PC-3 (cell line): Measurements from ENCODE around the gene CHAC1. TPM values are rescaled to one million over a fixed set of nuclear protein-coding genes. Genes with fewer than 3 reads are reported as not detected.
A peak's percentile ranks its signal among the peaks of the same experiment; 100 is the strongest.
"Not testable (repeated sequence)": the region's sequence is repeated elsewhere in the genome, so short reads cannot be mapped to it uniquely, and the experiment has no call there.

Experiments used
- ATAC-seq: fragments of 200-7000 bp; cut with Tn5 transposase; 2 replicates; pipeline ENCODE4 v1.9.1; 2020; ENCODE audit warnings: mild to moderate bottlenecking, moderate library complexity
- BruUV-seq: library from RNA; stranded (reverse); fragments of 400-500 nt; replicated peaks from 2 replicates; lab custom pipeline; 2021; lab: Mats Ljungman, UMichigan
- CTCF ChIA-PET: fragments of 300-600 bp; sonication (Branson Sonifier 250); formaldehyde crosslinking; loops from one replicate; lab custom pipeline; 2022; ENCODE audit warnings: antibody characterized with exemption; lab: Charles Lee
- POLR2A ChIA-PET: fragments of 300-600 bp; sonication (Branson Sonifier 250); formaldehyde crosslinking; loops from one replicate; lab custom pipeline; 2022; ENCODE audit warnings: antibody characterized with exemption; ENCODE audit not compliant: unreplicated experiment; lab: Charles Lee
- DNase-seq: peaks from one replicate; pipeline ENCODE4 v3.0.0-alpha.2; 2015
- H2AFZ ChIP-seq: fragments of 300-600 bp; sonication (generic); 2 replicates; pipeline ENCODE4 v1.6.0; 2016; ENCODE audit warnings: antibody characterized with exemption, low read length
- H3F3A ChIP-seq: fragments of 300-600 bp; sonication (generic); one replicate; pipeline ENCODE4 v1.6.0; 2017; ENCODE audit warnings: antibody characterized with exemption, low read length, control low read depth, mild to moderate bottlenecking; ENCODE audit not compliant: unreplicated experiment
- H3K27ac ChIP-seq: fragments of 300-600 bp; sonication (generic); 2 replicates; pipeline ENCODE4 v1.5.1; 2016; ENCODE audit warnings: mild to moderate bottlenecking, low read length
- H3K27me3 ChIP-seq: fragments of 300-600 bp; sonication (generic); 2 replicates; pipeline ENCODE4 v1.6.1; 2016; ENCODE audit warnings: low read length, mixed read lengths
- H3K36me3 ChIP-seq: fragments of 300-600 bp; sonication (generic); 2 replicates; pipeline ENCODE4 v1.6.1; 2016; ENCODE audit warnings: low read depth, mixed run types, low read length, mixed read lengths
- H3K4me1 ChIP-seq: fragments of 300-600 bp; sonication (generic); 2 replicates; pipeline ENCODE4 v1.5.1; 2016; ENCODE audit warnings: low read length; ENCODE audit not compliant: insufficient read depth
- H3K4me2 ChIP-seq: fragments of 300-600 bp; sonication (generic); 2 replicates; pipeline ENCODE4 v1.6.0; 2016; ENCODE audit warnings: low read length
- H3K4me3 ChIP-seq: fragments of 300-600 bp; sonication (generic); 2 replicates; pipeline ENCODE4 v1.5.1; 2016; ENCODE audit warnings: mild to moderate bottlenecking, low read length, mixed read lengths
- H3K79me2 ChIP-seq: fragments of 300-600 bp; sonication (generic); 2 replicates; pipeline ENCODE4 v1.6.1; 2017; ENCODE audit warnings: low read length, mixed read lengths
- H3K9ac ChIP-seq: fragments of 300-600 bp; sonication (generic); 2 replicates; pipeline ENCODE4 v1.6.0; 2016; ENCODE audit warnings: mild to moderate bottlenecking, low read length
- H3K9me2 ChIP-seq: fragments of 300-600 bp; sonication (generic); replicated peaks from 2 replicates; pipeline ENCODE4 v1.6.1; 2016; ENCODE audit warnings: mixed run types, low read length, mixed read lengths
- H3K9me3 ChIP-seq: fragments of 300-600 bp; sonication (generic); 2 replicates; pipeline ENCODE4 v1.6.1; 2016; ENCODE audit warnings: low read length, mixed read lengths
- H4K20me1 ChIP-seq: fragments of 300-600 bp; sonication (generic); 2 replicates; pipeline ENCODE4 v1.6.1; 2016; ENCODE audit warnings: low read length, mixed read lengths
- CTCF ChIP-seq: fragments of 300-600 bp; sonication (generic); conservative IDR thresholded peaks from 2 replicates; pipeline ENCODE4 v1.5.1; 2017; ENCODE audit warnings: antibody characterized with exemption, low read depth, mild to moderate bottlenecking, low read length
- EZH2 ChIP-seq: fragments of 300-600 bp; sonication (generic); IDR thresholded peaks from one replicate; pipeline ENCODE4 v1.6.1; 2017; ENCODE audit warnings: antibody characterized with exemption, mild to moderate bottlenecking, low read length; ENCODE audit not compliant: unreplicated experiment
- EZH2phosphoT487 ChIP-seq: fragments of 300-600 bp; sonication (generic); IDR thresholded peaks from 2 replicates; pipeline ENCODE4 v1.6.1; 2018; ENCODE audit warnings: mild to moderate bottlenecking, antibody characterized with exemption, low read length, borderline replicate concordance
- intact Hi-C: fragments of 100-400 bp; cut with micrococcal nuclease; formaldehyde crosslinking; loops from 2 replicates; pipeline ENCODE4 v1.9.0; 2023
- total RNA-seq: library from RNA; depleted of rRNA; stranded (reverse); fragments of >200 nt; gene quantifications from 2 replicates; pipeline ENCODE4 v1.2.3, GENCODE V29; 2014

CHAC1 gene
- total RNA-seq, 1 experiment from 2014 or later: 13.3 TPM

- Histone ChIP-seq H3K9me3 (no peaks in the 10 kb centered on the region), H3K27me3 (no peaks in the 10 kb centered on the region), H3K4me1 (peaks cover 16% of the 10 kb centered on the region), H3K27ac (no peak overlapping the region), H4K20me1 (no peaks in the 10 kb centered on the region), H3K4me2 (peak overlapping the region; percentile 95), H3K36me3 (no peaks in the 10 kb centered on the region), H3K9me2 (no peaks in the 10 kb centered on the region), H3F3A (no peaks in the 10 kb centered on the region), H3K9ac (peak overlapping the region; percentile 74), H2AFZ (peak overlapping the region; percentile 89), H3K79me2 (no peaks in the 10 kb centered on the region), H3K4me3 (peak overlapping the region; percentile 79)
- TSS peak; percentile 61 for BruUV-seq
- intact Hi-C loops: loop anchor here (1.0 to 5.0 kb wide), 2 partner anchors 44 to 47 kb away; no protein-coding TSS in a partner anchor
- POLR2A ChIA-PET: interaction anchor here (0.5 to 0.9 kb wide), 4 partner anchors 11 to 364 kb away, joined by 3 to 17 read pairs (median 4); no protein-coding TSS in a partner anchor
- peak; percentile 1; the same call in 1 of the 2 replicates for ATAC-seq
- no peak for DNase-seq
- no peak for TF ChIP-seq CTCF
- no peak for TF ChIP-seq EZH2
- CTCF ChIA-PET: interaction anchor here (1.3 kb wide), 1 partner anchor 12 kb away, joined by 10 read pairs; no protein-coding TSS in a partner anchor
These were observed 423 bp downstream of the CHAC1 start for GRCh38 chr15:40953713-40954074.

GRCh38 chr15:40954158-40954848 lies 1.0 kb downstream of the CHAC1 start:
- DNase-seq, H3F3A ChIP-seq, H3K9me3 ChIP-seq, H3K9ac ChIP-seq, H3K27ac ChIP-seq, H4K20me1 ChIP-seq, H3K79me2 ChIP-seq, H2AFZ ChIP-seq, CTCF ChIA-PET, ATAC-seq, H3K36me3 ChIP-seq, H3K27me3 ChIP-seq, H3K9me2 ChIP-seq, BruUV-seq: not testable (repeated sequence)
- intact Hi-C loops: loop anchor here (5.0 kb wide), 1 partner anchor 43 kb away; no protein-coding TSS in a partner anchor
- POLR2A ChIA-PET: interaction anchor here (0.7 kb wide), 1 partner anchor 46 kb away, joined by 17 read pairs; no protein-coding TSS in a partner anchor
- peaks cover 16% of the 10 kb centered on the region for H3K4me1 ChIP-seq
- peak overlapping the region; percentile 79 for H3K4me3 ChIP-seq
- peak overlapping the region; percentile 95 for H3K4me2 ChIP-seq

GRCh38 chr15:40955141-40955903 lies 2.1 kb downstream of the CHAC1 start:
- no TSS peak for BruUV-seq
- Histone ChIP-seq H3K36me3 (no peaks in the 10 kb centered on the region), H3K27ac (no peak overlapping the region), H3K79me2 (no peaks in the 10 kb centered on the region), H3K4me3 (no peak overlapping the region), H3F3A (no peaks in the 10 kb centered on the region), H3K9me3 (no peaks in the 10 kb centered on the region), H3K4me2 (no peak overlapping the region), H3K27me3 (no peaks in the 10 kb centered on the region), H4K20me1 (no peaks in the 10 kb centered on the region), H3K9me2 (no peaks in the 10 kb centered on the region), H2AFZ (no peak overlapping the region), H3K9ac (no peak overlapping the region), H3K4me1 (peaks cover 16% of the 10 kb centered on the region)
- ChIA-PET CTCF (no interaction called here), POLR2A (no interaction called here)
- intact Hi-C loops: no loop called here
- no peak for DNase-seq
- no peak for TF ChIP-seq EZH2phosphoT487
- TF ChIP-seq CTCF: no peak
- TF ChIP-seq EZH2: no peak
- no peak for ATAC-seq
